Cardiac muscle cell (in vitro differentiated cells and primary cell): ENCODE measurements around the gene RASGRP3. TPM values are rescaled to one million over a fixed set of nuclear protein-coding genes. Genes with fewer than 3 reads are reported as not detected.

Experiments used
- DNase-seq, 2 donors: peaks; one replicate each; pipeline versions ENCODE4 v3.0.0 to v3.0.0-alpha.2; 2010 to 2017; ENCODE audit warnings: low read depth in 1 of 2, low spot score in 1 of 2
- H3K27ac ChIP-seq: fragments of 200-600 bp; sonication (generic); 2 replicates; pipeline ENCODE4 v1.5.1; 2016
- H3K27me3 ChIP-seq: fragments of 200-600 bp; sonication (generic); 2 replicates; pipeline ENCODE4 v1.6.0; 2016; ENCODE audit warnings: control low read depth
- H3K36me3 ChIP-seq: fragments of 200-600 bp; sonication (generic); 2 replicates; pipeline ENCODE4 v1.5.1; 2016; ENCODE audit warnings: control low read depth
- H3K4me1 ChIP-seq: fragments of 200-600 bp; sonication (generic); 2 replicates; pipeline ENCODE4 v1.8.1; 2017; ENCODE audit warnings: low read depth, mild to moderate bottlenecking, mixed run types
- H3K4me3 ChIP-seq: fragments of 200-600 bp; sonication (generic); 2 replicates; pipeline ENCODE4 v1.5.1; 2016; ENCODE audit warnings: mild to moderate bottlenecking
- H3K9me3 ChIP-seq: fragments of 200-600 bp; sonication (generic); 2 replicates; pipeline ENCODE4 v1.5.1; 2017; ENCODE audit warnings: low read depth, mild to moderate bottlenecking, control low read depth
- polyA plus RNA-seq: library from polyadenylated mRNA; unstranded; fragments of >200 nt; fragmentation: Nextera tagmentation; extraction: Ambion mirVana; gene quantifications from 2 replicates; pipeline ENCODE4 v1.2.1, GENCODE V29; 2016
- total RNA-seq: library from RNA; depleted of rRNA; stranded (reverse); fragments of >200 nt; gene quantifications from 2 replicates; pipeline ENCODE4 v1.2.3, GENCODE V29; 2016
- TF ChIP-seq, protein P1 (sequence below): IDR thresholded peaks from 2 replicates; pipeline ENCODE4 v1.5.1; 2012; ENCODE audit warnings: low read depth, mild to moderate bottlenecking, low read length

RASGRP3 gene
- 19.8 and 25.4 TPM in 2 replicates for total RNA-seq
- polyA plus RNA-seq = 21.3 and 46.3 TPM in 2 replicates

GRCh38 chr2:33476131-33476792 lies at the start of gene RASGRP3:
TSS of gene RASGRP3 (plus strand) at chr2:33476649. CDS start at chr2:33515137, 38,488 bp downstream.
- Histone ChIP-seq H3K4me3 (peak within 1 kb of the TSS; percentile 26), H3K9me3 (no peaks in the 10 kb centered on the region), H3K27ac (peak within 1 kb of the TSS; percentile 92), H3K27me3 (no peaks in the 10 kb centered on the region), H3K4me1 (peaks cover 32% of the 10 kb centered on the region), H3K36me3 (no peaks in the 10 kb centered on the region)
- TF ChIP-seq, protein P1, sequence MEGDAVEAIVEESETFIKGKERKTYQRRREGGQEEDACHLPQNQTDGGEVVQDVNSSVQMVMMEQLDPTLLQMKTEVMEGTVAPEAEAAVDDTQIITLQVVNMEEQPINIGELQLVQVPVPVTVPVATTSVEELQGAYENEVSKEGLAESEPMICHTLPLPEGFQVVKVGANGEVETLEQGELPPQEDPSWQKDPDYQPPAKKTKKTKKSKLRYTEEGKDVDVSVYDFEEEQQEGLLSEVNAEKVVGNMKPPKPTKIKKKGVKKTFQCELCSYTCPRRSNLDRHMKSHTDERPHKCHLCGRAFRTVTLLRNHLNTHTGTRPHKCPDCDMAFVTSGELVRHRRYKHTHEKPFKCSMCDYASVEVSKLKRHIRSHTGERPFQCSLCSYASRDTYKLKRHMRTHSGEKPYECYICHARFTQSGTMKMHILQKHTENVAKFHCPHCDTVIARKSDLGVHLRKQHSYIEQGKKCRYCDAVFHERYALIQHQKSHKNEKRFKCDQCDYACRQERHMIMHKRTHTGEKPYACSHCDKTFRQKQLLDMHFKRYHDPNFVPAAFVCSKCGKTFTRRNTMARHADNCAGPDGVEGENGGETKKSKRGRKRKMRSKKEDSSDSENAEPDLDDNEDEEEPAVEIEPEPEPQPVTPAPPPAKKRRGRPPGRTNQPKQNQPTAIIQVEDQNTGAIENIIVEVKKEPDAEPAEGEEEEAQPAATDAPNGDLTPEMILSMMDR = no peak
- DNase-seq = peak; percentile 86 to 92

- H3K36me3 ChIP-seq = no peaks in the 10 kb centered on the region
- TF ChIP-seq, protein P1 = no peak
Observed at GRCh38 chr2:33426666-33427231, 49.7 kb upstream of the RASGRP3 start.

DNA sequence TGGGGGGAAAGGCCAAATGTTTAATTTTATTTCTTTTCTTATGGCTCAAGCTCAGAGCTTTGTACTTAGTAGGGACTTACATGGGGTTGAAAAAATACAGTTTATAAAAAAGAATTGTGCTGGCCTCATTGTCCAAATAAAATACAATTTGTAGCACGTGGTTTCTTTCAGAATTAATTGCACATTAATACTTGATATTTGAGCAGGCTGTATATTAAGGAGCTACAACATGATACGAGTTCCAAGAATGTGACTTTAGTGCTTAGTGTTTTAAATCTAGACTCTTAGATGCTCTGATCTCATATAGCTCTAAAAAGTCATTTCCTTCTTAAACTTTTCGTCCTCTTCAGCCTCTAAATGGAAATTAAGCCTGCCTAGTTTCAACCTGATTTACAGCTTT lies 46.4 kb upstream of the RASGRP3 start:
- H3K4me1 ChIP-seq = peaks cover 3% of the 10 kb centered on the region
- no peaks in the 10 kb centered on the region for H3K27me3 ChIP-seq
- H3K36me3 ChIP-seq = no peaks in the 10 kb centered on the region
- H3K27ac ChIP-seq = no peak overlapping the region
- TF ChIP-seq, protein P1 = no peak
- DNase-seq = no peak
- no peaks in the 10 kb centered on the region for H3K9me3 ChIP-seq
- H3K4me3 ChIP-seq = no peak overlapping the region

More at GRCh38 chr2:33426666-33427231, 49.7 kb upstream of the RASGRP3 start:
- Histone ChIP-seq H3K4me3 (no peak overlapping the region), H3K27me3 (no peaks in the 10 kb centered on the region), H3K4me1 (peaks cover 3% of the 10 kb centered on the region), H3K27ac (peak overlapping the region; percentile 52), H3K9me3 (no peaks in the 10 kb centered on the region)
- DNase-seq = peak; percentile 61 to 86

DNA sequence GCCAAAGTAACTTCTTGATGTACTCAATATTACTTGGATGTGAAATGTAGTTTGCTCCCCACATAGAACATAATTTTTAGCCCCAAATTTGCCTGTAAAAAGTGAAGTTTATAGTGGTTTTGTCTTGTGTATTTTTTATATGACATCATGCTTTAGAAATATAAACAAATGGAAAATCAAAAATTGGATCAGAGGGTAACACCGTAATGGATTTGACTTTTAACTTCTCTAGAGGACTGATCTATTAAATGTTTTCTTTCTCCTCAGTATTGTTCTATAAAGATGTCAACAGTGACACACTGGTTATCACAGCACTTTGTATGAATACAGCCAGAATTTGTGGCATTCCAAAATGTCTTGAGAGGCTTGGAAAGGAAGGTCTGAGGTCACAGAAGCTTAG lies 45.6 kb upstream of the RASGRP3 start:
- Histone ChIP-seq H3K27me3 (no peaks in the 10 kb centered on the region), H3K36me3 (no peaks in the 10 kb centered on the region), H3K9me3 (no peaks in the 10 kb centered on the region), H3K4me3 (no peak overlapping the region), H3K4me1 (peaks cover 4% of the 10 kb centered on the region), H3K27ac (no peak overlapping the region)
- DNase-seq = no peak
- TF ChIP-seq, protein P1 = no peak

GRCh38 chr2:33432871-33433270 lies 43.6 kb upstream of the RASGRP3 start:
- TF ChIP-seq, protein P1 = no peak
- no peak overlapping the region for H3K4me3 ChIP-seq
- H3K36me3 ChIP-seq = no peaks in the 10 kb centered on the region
- no peaks in the 10 kb centered on the region for H3K27me3 ChIP-seq
- DNase-seq = no peak
- H3K4me1 ChIP-seq = peaks cover 13% of the 10 kb centered on the region
- no peak overlapping the region for H3K27ac ChIP-seq
- H3K9me3 ChIP-seq = no peaks in the 10 kb centered on the region
